GM23338 (cell line): ENCODE measurements around the gene PACSIN1. TPM values are rescaled to one million over a fixed set of nuclear protein-coding genes. Genes with fewer than 3 reads are reported as not detected.

ENCODE experiments used
- ATAC-seq: fragments of 200-7000 bp; cut with Tn5 transposase; 3 replicates; pipeline ENCODE4 v1.9.1; 2020
- DNase-seq: peaks from one replicate; pipeline ENCODE4 v3.0.0-alpha.2; 2015; ENCODE audit warnings: low spot score
- H2AFZ ChIP-seq: fragments of 200-600 bp; sonication (generic); 2 replicates; pipeline ENCODE4 v1.8.0; 2016; ENCODE audit warnings: antibody characterized with exemption, mild to moderate bottlenecking, moderate library complexity
- H3F3A ChIP-seq: fragments of 200-600 bp; sonication (generic); replicated peaks from 2 replicates; pipeline ENCODE4 v1.8.0; 2017; ENCODE audit warnings: antibody characterized with exemption, mixed run types, low read depth
- H3K27ac ChIP-seq: fragments of 200-600 bp; sonication (generic); 2 replicates; pipeline ENCODE4 v1.6.1; 2016; ENCODE audit warnings: low read depth
- H3K27me3 ChIP-seq: fragments of 200-600 bp; sonication (generic); 2 replicates; pipeline ENCODE4 v1.8.0; 2016; ENCODE audit warnings: mild to moderate bottlenecking, mixed run types, moderate library complexity; ENCODE audit not compliant: insufficient read depth
- H3K36me3 ChIP-seq: fragments of 200-600 bp; sonication (generic); 2 replicates; pipeline ENCODE4 v1.8.0; 2016; ENCODE audit warnings: mild to moderate bottlenecking; ENCODE audit not compliant: insufficient read depth
- H3K4me1 ChIP-seq: fragments of 200-600 bp; sonication (generic); 2 replicates; pipeline ENCODE4 v1.8.0; 2016; ENCODE audit warnings: mild to moderate bottlenecking, moderate library complexity; ENCODE audit not compliant: insufficient read depth
- H3K4me2 ChIP-seq: fragments of 200-600 bp; sonication (generic); 2 replicates; pipeline ENCODE4 v1.7.1; 2017; ENCODE audit warnings: mixed run types
- H3K4me3 ChIP-seq: fragments of 200-600 bp; sonication (generic); 2 replicates; pipeline ENCODE4 v1.6.1; 2016; ENCODE audit warnings: mixed run types
- H3K79me2 ChIP-seq: fragments of 200-600 bp; sonication (generic); replicated peaks from 2 replicates; pipeline ENCODE4 v1.8.0; 2017; ENCODE audit warnings: mild to moderate bottlenecking; ENCODE audit not compliant: insufficient read depth
- H3K9me2 ChIP-seq: fragments of 200-600 bp; sonication (generic); 2 replicates; pipeline ENCODE4 v1.8.0; 2017; ENCODE audit not compliant: insufficient read depth
- H4K20me1 ChIP-seq: fragments of 200-600 bp; sonication (generic); replicated peaks from 2 replicates; pipeline ENCODE4 v1.8.0; 2017; ENCODE audit warnings: mild to moderate bottlenecking; ENCODE audit not compliant: insufficient read depth
- H3K27ac Mint-ChIP-seq: 2 replicates; pipeline ENCODE4 v1.8.0; 2020; ENCODE audit warnings: inconsistent platforms, mild to moderate bottlenecking, moderate library complexity, mixed read lengths
- H3K27me3 Mint-ChIP-seq: 3 replicates; pipeline ENCODE4 v1.8.0; 2022; ENCODE audit warnings: low read depth, mild to moderate bottlenecking, moderate library complexity, mixed read lengths, inconsistent platforms; ENCODE audit not compliant: insufficient read depth, poor library complexity
- H3K36me3 Mint-ChIP-seq: 3 replicates; pipeline ENCODE4 v1.8.0; 2021; ENCODE audit warnings: low read depth, mild to moderate bottlenecking, inconsistent platforms, moderate library complexity, mixed read lengths
- H3K4me1 Mint-ChIP-seq: 3 replicates; pipeline ENCODE4 v1.8.0; 2020; ENCODE audit warnings: mild to moderate bottlenecking, inconsistent platforms, mixed read lengths
- H3K4me3 Mint-ChIP-seq: 3 replicates; pipeline ENCODE4 v1.8.0; 2021; ENCODE audit warnings: moderate library complexity, mild to moderate bottlenecking, inconsistent platforms, mixed read lengths
- H3K9me3 Mint-ChIP-seq: 3 replicates; pipeline ENCODE4 v1.8.0; 2020; ENCODE audit warnings: moderate library complexity, mild to moderate bottlenecking, inconsistent platforms, mixed read lengths
- CREB1 ChIP-seq: fragments of 250-450 bp; sonication (Bioruptor Pico); IDR thresholded peaks from 2 replicates; pipeline ENCODE4 v1.5.0; 2020; ENCODE audit warnings: low read depth, mild to moderate bottlenecking, moderate library complexity
- EZH2phosphoT487 ChIP-seq: fragments of 200-600 bp; sonication (generic); IDR thresholded peaks from one replicate; pipeline ENCODE4 v1.8.1; 2018; ENCODE audit warnings: antibody characterized with exemption; ENCODE audit not compliant: unreplicated experiment
- JUNB ChIP-seq: IDR thresholded peaks from one replicate; pipeline ENCODE4 v1.6.1; 2016; ENCODE audit warnings: antibody characterized with exemption; ENCODE audit not compliant: unreplicated experiment
- NANOG ChIP-seq: IDR thresholded peaks from 2 replicates; pipeline ENCODE4 v1.6.1; 2016; ENCODE audit warnings: antibody characterized with exemption, borderline replicate concordance
- REST ChIP-seq: IDR thresholded peaks from one replicate; pipeline ENCODE4 v1.6.1; 2018; ENCODE audit warnings: antibody characterized with exemption; ENCODE audit not compliant: unreplicated experiment
- STAT1 ChIP-seq: IDR thresholded peaks from one replicate; pipeline ENCODE4 v1.6.1; 2016; ENCODE audit warnings: antibody characterized with exemption; ENCODE audit not compliant: unreplicated experiment
- ZNF114 ChIP-seq: fragments of 250-450 bp; sonication (Bioruptor Pico); IDR thresholded peaks from 2 replicates; pipeline ENCODE4 v1.5.0; 2020; ENCODE audit warnings: mild to moderate bottlenecking, moderate library complexity
- ZNF462 ChIP-seq: fragments of 250-450 bp; sonication (Bioruptor Pico); IDR thresholded peaks from 2 replicates; pipeline ENCODE4 v1.5.0; 2020; ENCODE audit warnings: mild to moderate bottlenecking, moderate library complexity
- polyA plus RNA-seq: library from polyadenylated mRNA; unstranded; fragments of >200 nt; fragmentation: Nextera tagmentation; extraction: Ambion mirVana; gene quantifications from 2 replicates; pipeline ENCODE4 v1.2.1, GENCODE V29; 2016
- total RNA-seq: library from RNA; depleted of rRNA; stranded (reverse); fragments of >200 nt; shearing (Covaris generic); gene quantifications from 2 replicates; pipeline ENCODE4 v1.2.3, GENCODE V29; 2014

PACSIN1 gene
- total and polyA plus RNA-seq, 2 experiments from 2014 or later = 5.2 to 8.7 TPM

GRCh38 chr6:34447910-34448309 is 18.0 kb upstream of the PACSIN1 start:
- Histone ChIP-seq H3F3A (0 out of 2 replicates have a peak, but pooled peaks cover 3% of the 10 kb centered on the region), H3K9me2 (no peaks in the 10 kb centered on the region), H3K4me1 (peaks cover 8% of the 10 kb centered on the region; the same call in 1 of the 2 replicates), H3K27me3 (no peaks in the 10 kb centered on the region), H4K20me1 (no peaks in the 10 kb centered on the region), H3K4me3 (no peak overlapping the region), H3K36me3 (no peaks in the 10 kb centered on the region), H3K27ac (no peak overlapping the region), H2AFZ (peak overlapping the region; percentile 95; the same call in 1 of the 2 replicates), H3K4me2 (no peak overlapping the region), H3K79me2 (no peaks in the 10 kb centered on the region)
- Mint-ChIP-seq H3K27me3 (no peaks in the 10 kb centered on the region), H3K4me3 (no peak overlapping the region), H3K9me3 (0 out of 3 replicates have a peak, but pooled peaks cover 3% of the 10 kb centered on the region), H3K4me1 (peaks cover 10% of the 10 kb centered on the region), H3K36me3 (no peaks in the 10 kb centered on the region; the same call in 2 of the 3 replicates), H3K27ac (no peak overlapping the region)
- peak; percentile 94 for ATAC-seq
- TF ChIP-seq ZNF114 (CRISPR knock-in tag) (no peak), CREB1 (CRISPR knock-in tag) (no peak), REST (no peak), STAT1 (no peak), EZH2phosphoT487 (no peak)
- DNase-seq = peak; percentile 63

GRCh38 chr6:34451192-34451591 is 14.7 kb upstream of the PACSIN1 start:
- Histone ChIP-seq H3K9me2 (no peaks in the 10 kb centered on the region), H3K27ac (no peak overlapping the region), H3K36me3 (no peaks in the 10 kb centered on the region), H4K20me1 (no peaks in the 10 kb centered on the region), H3F3A (0 out of 2 replicates have a peak, but pooled peaks cover 3% of the 10 kb centered on the region), H2AFZ (no peak overlapping the region), H3K79me2 (no peaks in the 10 kb centered on the region), H3K4me3 (no peak overlapping the region), H3K4me1 (peaks cover 8% of the 10 kb centered on the region; the same call in 1 of the 2 replicates), H3K27me3 (no peaks in the 10 kb centered on the region), H3K4me2 (no peak overlapping the region)
- no peaks in the 10 kb centered on the region for H3K27me3 Mint-ChIP-seq
- 0 out of 3 replicates have a peak, but pooled peaks cover 3% of the 10 kb centered on the region for H3K9me3 Mint-ChIP-seq
- no peak overlapping the region for H3K4me3 Mint-ChIP-seq
- DNase-seq = no peak
- no peak overlapping the region for H3K27ac Mint-ChIP-seq
- ATAC-seq = no peak
- no peaks in the 10 kb centered on the region; the same call in 2 of the 3 replicates for H3K36me3 Mint-ChIP-seq
- H3K4me1 Mint-ChIP-seq = peaks cover 10% of the 10 kb centered on the region
- TF ChIP-seq REST = no peak
- no peak for TF ChIP-seq ZNF114 (CRISPR knock-in tag)
- TF ChIP-seq JUNB = no peak
- no peak for TF ChIP-seq STAT1
- TF ChIP-seq NANOG = no peak
- TF ChIP-seq ZNF462 (CRISPR knock-in tag) = no peak
